Parathyroid adenoma (tissue), 2 donors: ENCODE measurements around the gene PHKB.

Experiments
- H2AFZ ChIP-seq: fragments of 300-600 bp; sonication (generic); one replicate; pipeline ENCODE4 v1.7.0; 2017; ENCODE audit warnings: antibody characterized with exemption, mild to moderate bottlenecking
- H3K27ac ChIP-seq: fragments of 300-600 bp; sonication (generic); one replicate; pipeline ENCODE4 v1.7.0; 2017
- H3K27me3 ChIP-seq: fragments of 300-600 bp; sonication (generic); one replicate; pipeline ENCODE4 v1.7.0; 2017; ENCODE audit warnings: low read length; ENCODE audit not compliant: control insufficient read depth, insufficient read depth
- H3K36me3 ChIP-seq: fragments of 300-600 bp; sonication (generic); one replicate; pipeline ENCODE4 v1.7.0; 2017; ENCODE audit warnings: low read length; ENCODE audit not compliant: control insufficient read depth, insufficient read depth
- H3K4me1 ChIP-seq: fragments of 300-600 bp; sonication (generic); one replicate; pipeline ENCODE4 v1.7.0; 2017; ENCODE audit warnings: control low read depth
- H3K4me2 ChIP-seq: fragments of 300-600 bp; sonication (generic); one replicate; pipeline ENCODE4 v1.7.0; 2017; ENCODE audit warnings: low read length
- H3K4me3 ChIP-seq: fragments of 300-600 bp; sonication (generic); one replicate; pipeline ENCODE4 v1.7.0; 2017; ENCODE audit warnings: low read depth, low read length
- H3K79me2 ChIP-seq: fragments of 300-600 bp; sonication (generic); one replicate; pipeline ENCODE4 v1.7.0; 2017; ENCODE audit warnings: control low read depth
- H3K9ac ChIP-seq: fragments of 300-600 bp; sonication (generic); one replicate; pipeline ENCODE4 v1.7.0; 2017; ENCODE audit warnings: mild to moderate bottlenecking
- H3K9me3 ChIP-seq: fragments of 300-600 bp; sonication (generic); one replicate; pipeline ENCODE4 v1.7.0; 2017; ENCODE audit warnings: low read length; ENCODE audit not compliant: control insufficient read depth
- CTCF ChIP-seq: fragments of 300-600 bp; sonication (generic); IDR thresholded peaks from one replicate; pipeline ENCODE4 v1.7.0; 2017; ENCODE audit warnings: antibody characterized with exemption, mild to moderate bottlenecking
- donor health status: primary hyperparathyroidism.

The PHKB gene

DNA sequence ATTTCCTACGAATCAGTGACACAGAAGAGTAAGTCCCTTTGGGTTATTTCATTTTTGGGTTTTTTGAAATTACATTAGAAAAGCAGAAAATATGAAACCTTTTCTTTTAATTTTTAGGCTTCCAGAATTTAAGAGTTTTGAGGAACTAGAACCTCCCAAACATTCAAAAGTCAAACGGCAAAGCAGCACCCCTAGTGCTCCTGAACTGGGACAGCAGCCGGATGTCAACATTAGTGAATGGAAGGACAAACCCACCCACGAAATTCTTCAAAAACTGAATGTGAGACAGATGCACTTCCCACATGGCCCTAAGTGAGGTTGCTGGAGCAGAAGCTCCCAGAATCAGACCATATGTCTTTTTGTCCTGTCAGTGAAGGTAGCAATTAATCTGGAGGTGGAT is 199.4 kb downstream of the PHKB start:
- Histone ChIP-seq H3K4me2 (no peak overlapping the region), H3K9me3 (no peaks in the 10 kb centered on the region), H3K36me3 (no peaks in the 10 kb centered on the region)

GRCh38 chr16:47664653-47665325 is 203.7 kb downstream of the PHKB start:
- H3K27me3 ChIP-seq = no peaks in the 10 kb centered on the region
- H3K9ac ChIP-seq = no peak overlapping the region
- H3K36me3 ChIP-seq = no peaks in the 10 kb centered on the region
- H2AFZ ChIP-seq = no peak overlapping the region
- H3K79me2 ChIP-seq = no peaks in the 10 kb centered on the region
- H3K9me3 ChIP-seq = no peaks in the 10 kb centered on the region
- H3K4me2 ChIP-seq = no peak overlapping the region
- no peaks in the 10 kb centered on the region for H3K4me1 ChIP-seq
- H3K4me3 ChIP-seq = no peak overlapping the region
- TF ChIP-seq CTCF = no peak
- no peak overlapping the region for H3K27ac ChIP-seq

More for the DNA sequence above, 199.4 kb downstream of the PHKB start:
- TF ChIP-seq CTCF = no peak
- Histone ChIP-seq H3K4me1 (no peaks in the 10 kb centered on the region), H2AFZ (no peak overlapping the region), H3K4me3 (no peak overlapping the region), H3K27me3 (no peaks in the 10 kb centered on the region), H3K9ac (no peak overlapping the region), H3K79me2 (no peaks in the 10 kb centered on the region), H3K27ac (no peak overlapping the region)

DNA sequence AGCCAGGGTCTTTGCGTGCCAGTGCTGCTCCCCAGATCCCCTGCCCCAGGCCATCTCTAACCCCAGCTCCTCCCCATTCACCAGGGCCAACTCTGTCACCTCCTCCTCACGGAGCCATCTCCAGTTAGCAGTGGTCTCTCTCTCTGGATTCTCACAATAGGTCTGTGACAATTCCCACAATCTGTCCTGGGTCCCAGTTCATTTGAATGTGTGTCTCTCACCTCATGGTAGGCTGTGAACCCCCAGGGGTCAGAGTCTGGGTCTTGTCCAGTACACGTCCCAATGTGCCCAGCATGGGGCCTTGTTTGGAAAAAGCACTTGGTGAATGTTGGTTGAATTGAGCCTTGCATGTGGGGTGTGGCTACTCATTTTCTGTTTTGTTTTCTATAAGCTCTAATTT is 205.3 kb downstream of the PHKB start:
- Histone ChIP-seq H3K4me1 (no peaks in the 10 kb centered on the region), H3K4me3 (no peak overlapping the region), H2AFZ (no peak overlapping the region), H3K9ac (no peak overlapping the region), H3K27me3 (no peaks in the 10 kb centered on the region), H3K36me3 (no peaks in the 10 kb centered on the region), H3K4me2 (no peak overlapping the region), H3K79me2 (no peaks in the 10 kb centered on the region), H3K9me3 (no peaks in the 10 kb centered on the region), H3K27ac (no peak overlapping the region)
- no peak for TF ChIP-seq CTCF

DNA sequence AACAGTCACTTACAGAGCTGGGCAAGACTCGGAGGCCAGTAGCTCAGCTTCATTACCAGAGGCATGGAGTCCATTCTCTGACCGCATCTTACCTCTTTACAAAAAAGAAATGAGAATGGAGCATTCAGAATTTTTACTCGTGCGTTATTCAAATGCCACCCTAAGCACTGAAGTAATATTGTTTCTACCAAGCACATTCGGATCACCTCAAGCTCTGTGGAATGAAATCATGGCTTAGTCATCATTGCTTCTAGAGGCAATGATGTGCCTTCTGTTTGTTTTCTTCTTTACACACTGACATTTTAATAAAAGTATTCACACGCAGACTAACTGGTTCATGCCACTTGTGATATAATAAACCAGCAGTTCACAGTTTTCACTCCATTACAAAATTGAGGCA is 206.8 kb downstream of the PHKB start:
- H3K36me3 ChIP-seq = no peaks in the 10 kb centered on the region
- H3K4me3 ChIP-seq = no peak overlapping the region
- H3K27me3 ChIP-seq = no peaks in the 10 kb centered on the region
- no peaks in the 10 kb centered on the region for H3K79me2 ChIP-seq
- no peak overlapping the region for H3K9ac ChIP-seq
- H3K27ac ChIP-seq = no peak overlapping the region
- H3K4me1 ChIP-seq = no peaks in the 10 kb centered on the region
- H2AFZ ChIP-seq = no peak overlapping the region
- no peak overlapping the region for H3K4me2 ChIP-seq
- H3K9me3 ChIP-seq = no peaks in the 10 kb centered on the region
- no peak for TF ChIP-seq CTCF

DNA sequence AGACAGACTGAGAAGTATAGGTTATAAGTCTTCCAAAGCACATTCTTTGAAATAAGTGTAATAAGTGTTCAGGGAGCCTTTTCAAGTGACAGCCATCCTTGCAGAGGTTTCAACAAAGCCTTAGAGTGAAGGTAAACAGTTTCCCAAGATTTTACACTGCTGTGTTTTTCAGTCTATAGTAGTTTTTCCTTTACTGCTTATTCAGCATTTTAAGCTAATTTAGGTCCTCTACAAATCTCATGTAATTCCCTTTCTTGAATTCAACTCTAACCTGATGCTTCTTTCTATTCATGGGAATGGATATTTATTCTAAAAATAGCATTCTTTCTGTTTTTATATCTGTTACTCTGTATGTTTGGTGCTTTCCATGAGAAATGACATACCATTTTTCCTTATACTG is 211.3 kb downstream of the PHKB start:
- H3K79me2 ChIP-seq = no peaks in the 10 kb centered on the region
- H2AFZ ChIP-seq = no peak overlapping the region
- no peak overlapping the region for H3K27ac ChIP-seq
- H3K27me3 ChIP-seq = no peaks in the 10 kb centered on the region
- no peak overlapping the region for H3K9ac ChIP-seq
- H3K36me3 ChIP-seq = no peaks in the 10 kb centered on the region
- no peak for TF ChIP-seq CTCF
- H3K4me2 ChIP-seq = no peak overlapping the region
- no peaks in the 10 kb centered on the region for H3K9me3 ChIP-seq
- no peak overlapping the region for H3K4me3 ChIP-seq
- H3K4me1 ChIP-seq = no peaks in the 10 kb centered on the region
